Stimulated activated CD4-positive, alpha-beta T cell treated with anti-CD3 and anti-CD28 coated beads, Interleukin-12 subunit alpha, Interleukin-12 subunit beta, amount 100 ng/mL, for 4 hours (primary cell): ENCODE data around the gene DGKG.

ENCODE experiments used
- DNase-seq: peaks from one replicate; pipeline ENCODE4 v3.0.0-alpha.2; 2020

Gene DGKG

DNA sequence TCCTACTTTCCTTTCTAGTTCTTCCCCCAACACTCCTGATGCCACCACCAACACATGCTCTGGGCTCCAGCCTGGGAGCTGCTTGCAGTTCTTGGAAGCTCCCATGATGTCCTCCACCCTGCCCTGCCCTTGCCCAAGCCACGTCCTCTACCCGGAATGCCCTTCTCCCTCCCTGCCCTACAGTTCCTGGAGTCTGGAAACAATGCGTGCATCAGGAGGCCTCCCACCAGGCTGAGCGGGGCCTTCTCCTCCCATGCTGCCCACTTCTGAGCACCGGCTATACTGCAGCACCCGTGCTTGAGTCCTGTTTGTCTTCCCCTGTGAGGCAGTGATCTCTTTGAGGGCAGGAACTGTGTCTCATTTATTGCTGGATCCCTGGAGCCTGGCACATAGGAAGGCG is 44.6 kb downstream of the DGKG start:
- no peak for DNase-seq

DNA sequence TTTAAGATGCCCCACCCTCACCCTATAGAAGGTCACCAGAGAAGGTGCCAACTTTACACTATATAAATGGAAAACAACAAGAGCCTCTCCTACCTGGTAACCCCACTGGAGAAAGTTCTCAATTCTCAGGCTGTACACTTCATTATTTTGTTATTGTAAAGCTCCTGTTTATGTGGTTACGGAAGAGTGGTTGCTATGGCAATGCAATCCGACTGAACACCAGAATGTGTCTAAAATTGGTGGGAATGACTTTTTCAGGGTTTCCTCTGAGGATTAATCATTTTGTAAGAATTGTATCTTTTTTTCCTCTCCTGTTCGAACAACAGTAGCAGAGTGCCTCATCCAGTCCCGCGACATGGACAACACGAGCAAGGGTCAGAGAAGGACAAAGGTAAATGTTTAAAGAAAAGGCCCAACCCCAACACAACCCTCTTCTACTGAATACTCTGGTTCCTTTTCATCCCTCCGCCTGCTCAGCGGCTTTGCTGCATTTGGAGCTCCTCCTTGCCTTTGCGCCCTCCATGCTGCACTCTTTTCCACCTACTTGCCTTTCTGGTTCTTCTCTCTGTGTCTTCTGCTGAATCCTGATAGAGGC is 45.3 kb downstream of the DGKG start:
- DNase-seq = no peak

DNA sequence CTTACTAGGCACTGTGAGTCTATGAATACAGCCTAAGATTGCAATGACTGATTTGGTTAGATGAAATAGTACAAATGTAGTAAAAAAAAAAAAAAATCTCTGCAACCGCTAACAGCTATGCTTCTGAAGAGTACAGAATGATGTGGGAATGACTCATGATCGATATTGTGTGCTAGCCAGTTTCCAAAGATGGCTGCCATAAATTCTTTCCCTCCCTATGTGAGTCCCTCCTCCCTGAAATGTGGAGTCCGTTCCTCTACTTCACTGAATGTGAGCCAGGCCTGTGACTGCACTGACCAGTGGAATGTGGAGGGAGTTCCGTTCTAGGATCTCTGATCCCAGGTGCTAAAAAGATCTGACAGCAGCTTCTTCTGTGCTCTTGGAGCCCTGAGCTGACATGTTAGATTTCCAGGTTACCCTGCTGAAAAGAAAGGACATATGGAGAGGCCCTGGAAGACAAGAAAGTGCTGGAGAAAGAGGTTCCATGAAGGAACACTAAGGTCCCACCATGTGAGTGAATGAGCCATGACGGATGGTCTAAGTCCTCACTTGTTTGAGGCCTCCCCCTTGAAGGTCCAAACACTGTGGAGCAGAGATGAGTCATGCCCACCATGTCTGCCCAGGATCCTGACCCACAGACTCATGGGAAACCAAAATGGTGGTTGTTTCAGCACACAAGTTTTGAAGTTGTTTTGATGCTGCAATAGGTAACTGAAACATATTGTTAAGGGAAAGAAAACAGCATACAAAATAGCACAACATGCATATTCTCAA is 46.3 kb downstream of the DGKG start:
- no peak for DNase-seq

DNA sequence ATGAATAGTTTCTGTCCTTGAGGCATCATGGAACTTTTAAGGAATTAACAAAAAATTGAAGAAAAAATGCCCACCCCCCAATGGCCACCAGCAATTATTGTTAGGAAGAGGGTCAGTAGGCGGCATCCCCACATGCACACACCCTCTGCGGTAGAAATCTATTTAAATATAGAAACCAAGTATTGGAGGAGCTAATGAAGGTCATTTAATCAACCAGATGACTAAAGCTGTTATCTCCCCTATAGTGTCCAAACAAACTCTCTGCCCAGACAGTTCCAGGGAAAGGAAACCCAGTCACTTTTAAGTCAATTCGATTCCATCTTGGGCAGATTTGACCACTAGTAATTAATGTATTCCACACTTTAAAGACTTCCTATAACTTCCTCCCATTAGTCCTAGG is 47.1 kb downstream of the DGKG start:
- no peak for DNase-seq

- no peak for DNase-seq
These were observed 50.6 kb downstream of the DGKG start for GRCh38 chr3:186311441-186311840.

- DNase-seq = no peak
These were observed 53.5 kb downstream of the DGKG start for GRCh38 chr3:186308549-186308948.

DNA sequence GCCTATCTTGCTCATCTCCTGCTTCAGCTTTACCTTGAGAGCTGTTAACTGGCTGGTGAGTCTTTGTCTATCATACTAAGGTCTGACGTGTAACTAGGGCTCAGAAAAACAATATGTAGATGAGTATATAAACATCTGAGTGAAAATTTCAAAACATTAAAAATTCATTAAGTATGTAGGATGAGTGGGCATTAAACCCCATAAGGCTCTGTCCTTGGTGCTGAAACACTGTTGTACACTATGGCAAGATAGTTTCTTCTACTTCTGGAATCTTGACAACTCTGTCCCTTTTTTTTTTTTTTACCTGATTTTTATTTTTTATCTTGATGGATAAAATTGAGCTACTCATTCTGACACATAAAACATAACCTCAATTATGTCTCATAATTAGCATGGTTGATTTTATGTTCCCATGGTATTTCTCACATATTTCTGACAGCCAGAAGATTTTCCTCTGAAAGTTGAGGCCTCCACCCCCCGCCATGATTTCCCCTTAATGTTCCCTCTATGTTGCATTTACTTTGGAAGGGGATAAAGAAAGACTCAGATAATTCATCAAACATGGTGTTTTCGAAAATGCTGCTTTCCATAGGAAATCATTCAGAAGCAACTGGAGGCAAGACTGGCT is 54.3 kb downstream of the DGKG start:
- no peak for DNase-seq

- DNase-seq = no peak
These were observed 56.7 kb downstream of the DGKG start for GRCh38 chr3:186305286-186305685.

- no peak for DNase-seq
These were observed 58.1 kb downstream of the DGKG start for GRCh38 chr3:186303965-186304364.

- no peak for DNase-seq
These were observed 62.7 kb downstream of the DGKG start for GRCh38 chr3:186299327-186299726.

GRCh38 chr3:186298876-186299275 is 63.2 kb downstream of the DGKG start:
- no peak for DNase-seq

- no peak for DNase-seq
These were observed 71.2 kb downstream of the DGKG start for GRCh38 chr3:186290796-186291195.

GRCh38 chr3:186287711-186288110 is 74.3 kb downstream of the DGKG start:
- no peak for DNase-seq

DNA sequence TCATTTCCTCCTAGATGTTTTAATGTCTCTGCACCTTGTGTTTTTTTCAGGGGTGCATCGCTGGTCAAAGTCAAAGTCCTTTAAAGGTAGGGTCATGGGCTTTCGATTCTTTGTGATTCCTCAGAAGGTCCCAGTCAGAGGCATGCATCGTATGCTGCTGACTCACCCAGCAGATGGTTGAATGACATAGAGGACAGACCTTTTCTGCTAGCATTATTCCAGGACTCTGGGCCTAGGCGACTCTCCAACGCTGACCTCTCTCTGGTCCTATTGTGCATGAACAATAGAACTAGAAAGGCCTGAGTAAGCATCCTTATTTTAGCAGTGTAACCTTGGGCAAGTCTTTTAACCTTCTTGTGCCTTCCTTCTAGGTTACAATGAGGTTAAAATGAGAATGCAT is 75.9 kb downstream of the DGKG start:
- DNase-seq = no peak

GRCh38 chr3:186284661-186285060 is 77.4 kb downstream of the DGKG start:
- DNase-seq = no peak

- DNase-seq = no peak
These were observed 77.7 kb downstream of the DGKG start for GRCh38 chr3:186284349-186284652.

- DNase-seq = no peak
These were observed 78.2 kb downstream of the DGKG start for GRCh38 chr3:186283651-186284348.

DNA sequence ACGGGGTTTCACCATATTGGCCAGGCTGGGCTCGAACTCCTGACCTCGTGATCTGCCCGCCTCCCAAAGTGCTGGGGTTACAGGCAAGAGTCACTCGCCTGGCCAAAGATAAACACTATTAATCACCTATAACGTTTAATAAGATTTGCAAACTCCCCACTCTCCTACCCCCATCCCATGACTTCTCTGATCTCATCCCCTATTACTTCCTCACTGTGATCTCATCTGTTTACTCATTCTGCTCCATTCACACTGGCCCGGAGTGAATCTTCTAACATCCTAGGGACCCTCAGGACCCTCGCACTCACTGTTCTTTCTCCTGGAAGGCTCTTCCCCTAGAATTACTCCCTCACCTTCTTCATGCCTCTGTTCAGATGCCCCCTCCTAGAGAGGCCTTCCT is 78.9 kb downstream of the DGKG start:
- no peak for DNase-seq

DNA sequence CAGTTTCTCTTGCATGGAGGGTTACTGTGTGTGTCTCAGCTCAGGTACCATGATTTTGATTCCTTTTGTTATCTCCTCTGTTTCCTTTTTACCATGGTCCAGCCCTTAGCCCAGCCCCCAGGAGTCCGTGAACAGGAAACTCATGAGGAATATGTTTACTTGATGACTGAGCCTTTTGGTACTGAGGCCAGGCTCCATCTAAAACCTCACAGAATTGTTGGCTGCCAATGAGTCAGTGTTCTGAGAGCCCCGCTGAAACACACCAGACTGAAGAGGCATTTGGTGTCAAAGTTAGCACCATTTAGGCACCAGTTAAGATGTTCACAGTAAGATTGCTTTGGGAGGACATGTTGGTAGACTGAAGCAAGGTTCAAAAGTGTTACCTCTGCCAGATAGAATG is 80.9 kb downstream of the DGKG start:
- no peak for DNase-seq

DNA sequence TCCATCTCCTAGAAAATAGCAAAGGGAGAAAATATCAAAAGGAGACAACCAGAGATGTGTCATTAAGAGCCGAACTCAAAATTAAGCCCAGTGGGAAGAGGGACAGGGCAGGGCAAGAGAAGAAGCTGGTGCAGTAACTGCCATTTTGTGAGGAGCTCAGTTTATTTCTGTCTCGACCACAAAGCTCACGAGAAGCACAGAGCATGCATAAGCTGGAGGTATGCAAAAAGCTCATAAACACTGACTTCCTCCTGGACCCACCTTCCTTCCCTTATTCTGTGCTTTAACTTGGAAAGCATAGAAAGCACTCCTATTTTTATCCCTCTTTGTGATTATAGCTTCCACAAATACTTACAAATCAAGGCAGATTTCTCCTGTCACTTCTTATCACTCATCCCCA is 81.3 kb downstream of the DGKG start:
- DNase-seq = no peak

GRCh38 chr3:186277268-186277909 is 84.6 kb downstream of the DGKG start:
- DNase-seq = no peak

DNA sequence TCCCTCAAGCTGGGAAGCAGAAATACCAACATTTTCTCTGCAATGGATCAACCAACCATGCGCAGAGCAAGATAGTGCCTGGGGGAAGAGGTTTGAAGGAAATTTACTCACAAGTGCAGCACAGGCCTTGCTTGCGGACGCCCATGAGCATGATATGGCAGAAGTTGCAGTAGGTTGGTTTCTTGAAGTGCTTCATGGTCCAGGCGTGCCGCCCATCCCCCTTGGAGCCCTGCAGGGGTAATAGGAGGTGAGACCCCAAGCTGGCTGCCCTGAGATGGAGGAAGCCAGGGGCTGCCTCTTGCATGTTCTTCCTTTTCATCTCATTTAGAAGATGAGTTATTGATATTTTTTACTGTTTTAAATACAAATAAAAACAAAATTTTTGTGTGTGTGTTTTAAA is 86.6 kb downstream of the DGKG start:
- DNase-seq = no peak

- DNase-seq = no peak
These were observed 88.4 kb downstream of the DGKG start for GRCh38 chr3:186273586-186273985.

DNA sequence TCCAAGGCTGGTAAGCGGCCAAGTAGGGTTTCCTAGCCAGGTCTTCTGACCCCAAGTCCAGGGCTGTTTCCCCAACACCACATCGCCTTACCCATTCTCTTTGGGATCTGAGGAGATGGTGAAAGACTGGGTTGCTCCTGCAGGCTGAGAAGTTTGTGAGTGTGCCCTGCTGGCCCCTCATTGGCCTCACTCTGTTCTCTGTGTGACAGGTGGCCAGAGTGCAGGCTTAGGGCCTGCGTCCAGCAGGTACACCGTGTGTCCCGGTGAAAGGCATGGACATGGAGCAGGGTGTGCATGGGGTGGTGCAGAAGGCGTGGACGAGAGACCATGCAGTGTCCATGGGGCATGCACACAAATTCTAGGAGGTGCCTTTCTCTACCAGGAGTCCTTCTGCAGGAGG is 91.3 kb downstream of the DGKG start:
- no peak for DNase-seq
